ENCODE data around the gene HOXD4. TPM values are rescaled to one million over a fixed set of nuclear protein-coding genes. Genes with fewer than 3 reads are reported as not detected.

Gene HOXD4
- total RNA-seq, 1 experiment from 2014 or later = not detected

GRCh38 chr2:176165370-176166050 lies 14.2 kb downstream of the HOXD4 start:
- DNase-seq (ENCODE audit: unreplicated experiment) = no peak
- intact Hi-C loops (cut with micrococcal nuclease) = no loop called here
- no TSS peak for BruUV-seq (replicated peaks)
- Mint-ChIP-seq H3K36me3 (ENCODE audit: insufficient read depth, unreplicated experiment) (no peaks in the 10 kb centered on the region), H3K4me3 (ENCODE audit: unreplicated experiment) (no peak overlapping the region), H3K27ac (ENCODE audit: low read depth, unreplicated experiment) (no peak overlapping the region), H3K4me1 (ENCODE audit: insufficient read depth, unreplicated experiment) (no peaks in the 10 kb centered on the region), H3K9me3 (ENCODE audit: unreplicated experiment) (peaks cover 8% of the 10 kb centered on the region), H3K27me3 (ENCODE audit: insufficient read depth, unreplicated experiment) (no peaks in the 10 kb centered on the region)
- ChIA-PET CTCF (interaction anchor here (0.6 kb wide), 1 partner anchor 27 kb away, joined by 3 read pairs; no protein-coding TSS in a partner anchor), POLR2A (interaction anchor here (0.7 to 0.9 kb wide), 2 partner anchors 22 to 296 kb away, joined by 3 to 5 read pairs; no protein-coding TSS in a partner anchor)
- TF ChIP-seq, protein P1, sequence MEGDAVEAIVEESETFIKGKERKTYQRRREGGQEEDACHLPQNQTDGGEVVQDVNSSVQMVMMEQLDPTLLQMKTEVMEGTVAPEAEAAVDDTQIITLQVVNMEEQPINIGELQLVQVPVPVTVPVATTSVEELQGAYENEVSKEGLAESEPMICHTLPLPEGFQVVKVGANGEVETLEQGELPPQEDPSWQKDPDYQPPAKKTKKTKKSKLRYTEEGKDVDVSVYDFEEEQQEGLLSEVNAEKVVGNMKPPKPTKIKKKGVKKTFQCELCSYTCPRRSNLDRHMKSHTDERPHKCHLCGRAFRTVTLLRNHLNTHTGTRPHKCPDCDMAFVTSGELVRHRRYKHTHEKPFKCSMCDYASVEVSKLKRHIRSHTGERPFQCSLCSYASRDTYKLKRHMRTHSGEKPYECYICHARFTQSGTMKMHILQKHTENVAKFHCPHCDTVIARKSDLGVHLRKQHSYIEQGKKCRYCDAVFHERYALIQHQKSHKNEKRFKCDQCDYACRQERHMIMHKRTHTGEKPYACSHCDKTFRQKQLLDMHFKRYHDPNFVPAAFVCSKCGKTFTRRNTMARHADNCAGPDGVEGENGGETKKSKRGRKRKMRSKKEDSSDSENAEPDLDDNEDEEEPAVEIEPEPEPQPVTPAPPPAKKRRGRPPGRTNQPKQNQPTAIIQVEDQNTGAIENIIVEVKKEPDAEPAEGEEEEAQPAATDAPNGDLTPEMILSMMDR (IDR thresholded peaks at IDR 0.05; ENCODE audit: unreplicated experiment) = no peak

DNA sequence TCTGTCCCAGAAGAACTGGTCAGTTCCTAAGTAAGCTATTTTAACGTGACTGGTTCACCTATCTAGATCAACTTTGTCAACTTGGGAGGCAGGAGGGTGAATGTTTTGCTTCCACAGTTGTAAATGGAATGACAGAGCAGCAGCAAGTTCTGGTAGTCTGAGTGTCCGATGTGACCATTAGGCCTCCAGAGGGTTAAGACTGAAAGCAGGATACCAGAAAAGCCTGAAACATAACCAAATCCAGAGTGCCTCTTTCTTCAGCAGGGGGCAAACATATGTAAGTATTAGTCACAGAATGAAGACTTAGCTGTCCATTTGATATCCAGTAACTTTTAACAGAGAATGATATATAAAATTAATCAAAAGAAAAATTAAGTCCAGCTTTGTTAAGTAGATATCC lies 14.9 kb downstream of the HOXD4 start:
- BruUV-seq (replicated peaks) = no TSS peak
- H3K9me3 Mint-ChIP-seq (ENCODE audit: unreplicated experiment) = peaks cover 8% of the 10 kb centered on the region
- no peaks in the 10 kb centered on the region for H3K36me3 Mint-ChIP-seq (ENCODE audit: insufficient read depth, unreplicated experiment)
- no peaks in the 10 kb centered on the region for H3K27me3 Mint-ChIP-seq (ENCODE audit: insufficient read depth, unreplicated experiment)
- H3K4me3 Mint-ChIP-seq (ENCODE audit: unreplicated experiment) = no peak overlapping the region
- H3K27ac Mint-ChIP-seq (ENCODE audit: low read depth, unreplicated experiment) = no peak overlapping the region
- no peak for DNase-seq (ENCODE audit: unreplicated experiment)
- TF ChIP-seq, protein P1 (IDR thresholded peaks at IDR 0.05; ENCODE audit: unreplicated experiment) = no peak
- intact Hi-C loops (cut with micrococcal nuclease) = no loop called here
- POLR2A ChIA-PET = interaction anchor here (0.6 to 0.9 kb wide), 2 partner anchors 8 to 23 kb away, joined by 3 read pairs; no protein-coding TSS in a partner anchor
- CTCF ChIA-PET = interaction anchor here (0.9 kb wide), 1 partner anchor 25 kb away, joined by 3 read pairs; no protein-coding TSS in a partner anchor
- no peaks in the 10 kb centered on the region for H3K4me1 Mint-ChIP-seq (ENCODE audit: insufficient read depth, unreplicated experiment)

DNA sequence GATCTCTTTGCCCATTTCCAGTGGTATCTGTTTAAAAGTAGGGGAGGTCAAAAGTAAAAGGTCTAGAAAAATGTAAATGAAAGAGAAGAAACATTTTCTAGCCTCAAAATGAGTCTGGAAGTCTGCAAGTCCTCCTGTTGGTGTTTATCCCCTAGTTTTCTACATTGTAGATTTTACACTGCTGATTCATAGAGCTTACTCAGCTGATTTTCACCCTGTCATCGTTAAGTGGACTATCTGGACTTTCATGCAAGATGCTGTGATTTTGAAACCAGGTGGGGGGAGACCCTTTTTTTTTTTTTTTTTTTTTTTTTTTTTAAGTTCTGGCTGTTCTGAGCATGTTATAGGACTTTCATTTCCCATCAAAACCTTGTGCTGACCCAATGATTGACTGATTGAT lies 16.0 kb downstream of the HOXD4 start:
- BruUV-seq (replicated peaks) = no TSS peak
- H3K27me3 Mint-ChIP-seq (ENCODE audit: insufficient read depth, unreplicated experiment) = no peaks in the 10 kb centered on the region
- POLR2A ChIA-PET = interaction anchor here (0.7 to 0.8 kb wide), 2 partner anchors 29 to 370 kb away, joined by 3 to 4 read pairs; no protein-coding TSS in a partner anchor
- TF ChIP-seq, protein P1 (IDR thresholded peaks at IDR 0.05; ENCODE audit: unreplicated experiment) = no peak
- no peaks in the 10 kb centered on the region for H3K36me3 Mint-ChIP-seq (ENCODE audit: insufficient read depth, unreplicated experiment)
- intact Hi-C loops (cut with micrococcal nuclease) = no loop called here
- no peak for DNase-seq (ENCODE audit: unreplicated experiment)
- H3K4me3 Mint-ChIP-seq (ENCODE audit: unreplicated experiment) = no peak overlapping the region
- no peaks in the 10 kb centered on the region for H3K4me1 Mint-ChIP-seq (ENCODE audit: insufficient read depth, unreplicated experiment)
- CTCF ChIA-PET = interaction anchor here (0.6 to 1.2 kb wide), 4 partner anchors 17 to 534 kb away, joined by 3 read pairs; no protein-coding TSS in a partner anchor
- peaks cover 8% of the 10 kb centered on the region for H3K9me3 Mint-ChIP-seq (ENCODE audit: unreplicated experiment)
- no peak overlapping the region for H3K27ac Mint-ChIP-seq (ENCODE audit: low read depth, unreplicated experiment)

DNA sequence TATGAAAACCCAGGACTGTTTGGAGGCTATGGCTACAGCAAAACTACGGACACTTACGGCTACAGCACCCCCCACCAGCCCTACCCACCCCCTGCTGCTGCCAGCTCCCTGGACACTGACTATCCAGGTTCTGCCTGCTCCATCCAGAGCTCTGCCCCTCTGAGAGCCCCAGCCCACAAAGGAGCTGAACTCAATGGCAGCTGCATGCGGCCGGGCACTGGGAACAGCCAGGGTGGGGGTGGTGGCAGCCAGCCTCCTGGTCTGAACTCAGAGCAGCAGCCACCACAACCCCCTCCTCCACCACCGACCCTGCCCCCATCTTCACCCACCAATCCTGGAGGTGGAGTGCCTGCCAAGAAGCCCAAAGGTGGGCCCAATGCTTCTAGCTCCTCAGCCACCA lies 17.8 kb downstream of the HOXD4 start:
- no peak overlapping the region for H3K27ac Mint-ChIP-seq (ENCODE audit: low read depth, unreplicated experiment)
- H3K27me3 Mint-ChIP-seq (ENCODE audit: insufficient read depth, unreplicated experiment) = no peaks in the 10 kb centered on the region
- no peak overlapping the region for H3K4me3 Mint-ChIP-seq (ENCODE audit: unreplicated experiment)
- no peak for DNase-seq (ENCODE audit: unreplicated experiment)
- ChIA-PET CTCF (interaction anchor here (0.8 to 1.2 kb wide), 3 partner anchors 28 to 483 kb away, joined by 4 to 6 read pairs (median 6); no protein-coding TSS in a partner anchor), POLR2A (no interaction called here)
- intact Hi-C loops (cut with micrococcal nuclease) = no loop called here
- H3K9me3 Mint-ChIP-seq (ENCODE audit: unreplicated experiment) = peaks cover 3% of the 10 kb centered on the region
- TF ChIP-seq, protein P1 (IDR thresholded peaks at IDR 0.05; ENCODE audit: unreplicated experiment) = no peak
- no peaks in the 10 kb centered on the region for H3K36me3 Mint-ChIP-seq (ENCODE audit: insufficient read depth, unreplicated experiment)
- no peaks in the 10 kb centered on the region for H3K4me1 Mint-ChIP-seq (ENCODE audit: insufficient read depth, unreplicated experiment)
- BruUV-seq (replicated peaks) = no TSS peak
